Aorta (tissue), 5 donors: Measurements from ENCODE around the gene GNAL. TPM values are rescaled to one million over a fixed set of nuclear protein-coding genes. Genes with fewer than 3 reads are reported as not detected.
"Not testable (repeated sequence)": the region's sequence is repeated elsewhere in the genome, so short reads cannot be mapped to it uniquely, and the experiment has no call there.

Experiments used
- ATAC-seq: fragments of 200-7000 bp; cut with Tn5 transposase; one replicate; pipeline ENCODE4 v1.9.1; 2022; ENCODE audit warnings: moderate library complexity; ENCODE audit not compliant: low FRiP score
- DNase-seq, 2 donors: peaks; one replicate each; pipeline ENCODE4 v3.0.0-alpha.2; 2020
- H3K27ac ChIP-seq, 2 donors: one replicate each; pipeline ENCODE4 v1.5.1; 2013; ENCODE audit warnings: low read length in 2 of 2, mild to moderate bottlenecking in 2 of 2, moderate library complexity in 2 of 2, control low read depth in 1 of 2, inconsistent platforms in 1 of 2, low read depth in 1 of 2
- H3K27me3 ChIP-seq, 2 donors: one replicate each; pipeline ENCODE4 v1.6.1; 2013; ENCODE audit warnings: control low read depth in 1 of 2, low read length in 1 of 2, mild to moderate bottlenecking in 1 of 2, moderate library complexity in 1 of 2; ENCODE audit not compliant: insufficient read depth in 2 of 2, control insufficient read depth in 1 of 2
- H3K36me3 ChIP-seq, 2 donors: one replicate each; pipeline ENCODE4 v1.6.1; 2013; ENCODE audit warnings: control low read depth in 1 of 2, low read length in 1 of 2, mild to moderate bottlenecking in 1 of 2; ENCODE audit not compliant: insufficient read depth in 2 of 2, control insufficient read depth in 1 of 2
- H3K4me1 ChIP-seq, 2 donors: one replicate each; pipeline ENCODE4 v1.6.1; 2013; ENCODE audit warnings: low read length in 2 of 2, control low read depth in 1 of 2, mild to moderate bottlenecking in 1 of 2, moderate library complexity in 1 of 2; ENCODE audit not compliant: insufficient read depth in 2 of 2, control insufficient read depth in 1 of 2
- H3K4me3 ChIP-seq, 2 donors: one replicate each; pipeline ENCODE4 v1.5.1; 2013; ENCODE audit warnings: low read length in 2 of 2, control low read depth in 1 of 2, mild to moderate bottlenecking in 1 of 2
- H3K9me3 ChIP-seq: one replicate; pipeline ENCODE4 v1.6.1; 2013; ENCODE audit warnings: mild to moderate bottlenecking, low read length; ENCODE audit not compliant: control insufficient read depth
- WGBS, 2 donors: extraction: QIAGEN DNeasy Blood & Tissue Kit; methylation state at CpG; one replicate each; pipeline ENCODE4 v1.1.7; 2013; 5-methylcytosine and 5-hydroxymethylcytosine counted together
- intact Hi-C, 2 donors: fragments of 100-400 bp; cut with DNase I; formaldehyde crosslinking; loops; one replicate each; pipeline versions ENCODE4 v1.14.2 to v1.15.0; 2022
- polyA plus RNA-seq, 2 donors: library from polyadenylated mRNA; stranded (reverse); fragments of 200-250 nt; gene quantifications; one replicate each; pipeline ENCODE4 v1.2.3, GENCODE V29; 2013
- total RNA-seq, 2 donors: library from RNA; stranded (reverse); fragmentation: NEBNext Ultra II Directional; extraction: Animal tissue kit (Norgen Biotek cat#: 25700); gene quantifications; one replicate each; pipeline ENCODE4 v1.2.1, GENCODE V29; 2021
- donor health status: healthy with polysubstance abuse.
- donor health status: Bipolar disorder and iron deficiency.
- donor health status: DM: no; HTN: no; CAD: no.
- donor health status: DM: no; HTN: no; CAD: no.
- donor health status: DM: yes; HTN: yes; CAD: no.

GNAL gene
- total and polyA plus RNA-seq, 4 donors = 2.0 to 15.5 (median 7.3) TPM

GRCh38 chr18:11906176-11906575, 217.1 kb downstream of the GNAL start:
- H3K4me1 ChIP-seq = no peaks in the 10 kb centered on the region
- intact Hi-C loops = loop anchor here in 1 of 2 donors (5.0 kb wide), 1 partner anchor 54 kb away; the partner anchor contains the start of gene CHMP1B

DNA sequence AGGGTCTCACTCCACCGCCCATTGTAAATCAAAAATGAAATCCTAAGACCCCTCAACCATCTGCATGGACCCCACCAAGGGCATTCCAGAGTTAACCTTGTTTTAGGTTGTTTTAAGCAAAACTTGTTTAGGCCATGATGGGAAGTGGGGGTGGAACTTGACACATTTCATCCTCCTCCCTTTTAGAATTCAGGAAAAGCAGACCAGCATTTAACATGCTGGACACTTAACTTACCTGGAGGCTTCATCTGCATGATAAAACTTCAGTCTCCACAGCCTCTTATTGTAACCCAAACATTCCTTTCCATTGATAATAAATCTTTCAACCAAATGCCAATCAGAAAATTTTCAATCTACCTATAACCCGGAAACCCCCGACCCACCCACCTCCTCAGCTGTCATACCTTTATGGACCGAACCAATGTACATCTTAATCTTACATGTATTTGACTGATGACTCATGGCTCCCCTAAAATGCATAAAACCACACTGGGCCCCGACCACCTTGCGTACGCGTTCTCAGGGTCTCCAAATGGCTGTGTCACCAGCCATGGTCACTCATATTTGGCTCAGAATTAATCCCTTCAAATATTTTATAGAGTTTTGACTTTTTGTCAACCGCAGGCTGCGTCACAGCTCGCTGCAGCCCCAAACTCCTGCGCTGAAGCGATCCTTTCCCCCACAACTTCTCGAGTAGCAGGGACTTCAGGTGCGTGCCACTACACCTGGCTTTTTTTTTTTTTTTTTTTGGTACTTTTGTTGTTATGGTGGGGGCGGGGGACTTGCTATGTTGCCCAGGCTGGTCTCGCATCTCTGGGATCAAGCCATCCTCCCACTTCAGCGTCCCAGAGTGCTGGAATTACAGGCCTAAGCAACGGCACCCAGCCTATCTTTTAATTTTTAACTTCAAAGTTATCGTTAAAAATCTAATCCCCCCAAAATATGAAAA, 218.1 kb downstream of the GNAL start:
- intact Hi-C loops = loop anchor here in 1 of 2 donors (5.0 kb wide), 1 partner anchor 55 kb away; the partner anchor contains the start of gene CHMP1B
- 65 to 66% methylated on average over 20 of the region's 20 CpGs for WGBS, 2 donors

More at GRCh38 chr18:11906176-11906575, 217.1 kb downstream of the GNAL start:
- Histone ChIP-seq H3K27me3 (no peaks in the 10 kb centered on the region), H3K9me3 (no peaks in the 10 kb centered on the region), H3K4me3 (no peak overlapping the region), H3K27ac (no peak overlapping the region), H3K36me3 (no peaks in the 10 kb centered on the region)
- ATAC-seq (no peak), DNase-seq (no peak)
- WGBS, 2 donors = 86 to 92% methylated on average over 1 of the region's 1 CpG

DNA sequence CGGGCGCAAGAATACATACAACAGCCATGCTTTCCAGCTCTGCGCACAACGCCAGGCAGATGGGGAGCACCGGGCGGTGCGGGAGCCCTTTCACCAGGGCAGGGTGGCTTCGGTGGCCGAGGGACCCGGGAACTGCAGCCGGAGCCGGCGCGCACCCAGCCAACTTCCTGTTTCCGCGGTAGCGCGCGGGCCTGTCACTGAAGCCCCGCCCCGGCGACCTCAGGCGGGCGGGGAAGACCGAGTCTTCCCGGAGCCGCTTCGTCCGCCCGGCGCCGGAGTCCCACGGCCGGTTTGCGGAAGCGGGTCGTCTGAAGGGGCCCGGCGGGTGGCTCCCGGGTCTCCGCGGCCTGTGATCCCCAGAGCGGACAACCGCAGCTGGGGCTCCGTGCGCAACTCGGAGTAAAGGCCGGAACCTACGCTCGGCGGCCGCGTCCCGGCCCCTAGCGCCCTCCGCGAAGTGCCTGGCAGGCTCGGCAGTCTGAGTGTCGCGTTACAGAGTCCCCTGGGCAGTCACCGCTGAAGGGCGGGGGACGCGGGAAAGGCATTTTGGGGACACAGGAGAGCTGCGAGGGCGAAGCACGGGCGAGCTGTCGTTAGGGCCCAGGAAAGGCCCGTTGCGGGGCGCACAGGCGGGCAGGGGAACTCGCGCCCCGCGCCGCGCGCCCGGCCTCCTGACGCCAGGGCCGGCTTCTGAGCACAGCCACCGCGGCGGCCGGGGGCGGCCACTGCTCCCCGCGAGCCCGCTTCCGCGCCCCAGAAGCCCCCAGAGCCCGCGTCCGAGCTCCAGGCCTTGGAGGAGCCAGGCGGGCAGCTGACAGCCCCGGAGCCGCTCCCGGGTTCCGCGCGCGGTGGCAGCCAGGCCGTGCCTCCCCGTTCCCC, 219.4 kb downstream of the GNAL start, which contains the start of gene MPPE1:
Gene MPPE1 (minus strand): TSS at position 136 of the 879 bp plus-strand sequence. CDS start 11,053 bp downstream, outside the sequence.
- DNase-seq (peak; percentile 95 to 97), ATAC-seq (peak; percentile 97)
- WGBS, 2 donors = 1% methylated on average over 93 to 106 of the region's 106 CpGs
- Histone ChIP-seq H3K4me1 (no peaks in the 10 kb centered on the region), H3K27ac (peak within 1 kb of the TSS; percentile 92 to 99), H3K4me3 (peak within 1 kb of the TSS; percentile 91 to 97), H3K27me3 (no peaks in the 10 kb centered on the region), H3K36me3 (no peaks in the 10 kb centered on the region), H3K9me3 (no peaks in the 10 kb centered on the region)
- intact Hi-C loops = loop anchor here (2.0 to 5.0 kb wide), 2 partner anchors 56 to 58 kb away; partner anchors contain the start of gene CHMP1B (in 2 of the 2)

More for the DNA sequence above, 218.1 kb downstream of the GNAL start:
- no peak for ATAC-seq
- Histone ChIP-seq H3K4me3 (peak overlapping the region; percentile 91 to 97), H3K4me1 (no peaks in the 10 kb centered on the region), H3K27ac (no peak overlapping the region), H3K9me3 (no peaks in the 10 kb centered on the region), H3K36me3 (no peaks in the 10 kb centered on the region), H3K27me3 (no peaks in the 10 kb centered on the region)
- no peak for DNase-seq

DNA sequence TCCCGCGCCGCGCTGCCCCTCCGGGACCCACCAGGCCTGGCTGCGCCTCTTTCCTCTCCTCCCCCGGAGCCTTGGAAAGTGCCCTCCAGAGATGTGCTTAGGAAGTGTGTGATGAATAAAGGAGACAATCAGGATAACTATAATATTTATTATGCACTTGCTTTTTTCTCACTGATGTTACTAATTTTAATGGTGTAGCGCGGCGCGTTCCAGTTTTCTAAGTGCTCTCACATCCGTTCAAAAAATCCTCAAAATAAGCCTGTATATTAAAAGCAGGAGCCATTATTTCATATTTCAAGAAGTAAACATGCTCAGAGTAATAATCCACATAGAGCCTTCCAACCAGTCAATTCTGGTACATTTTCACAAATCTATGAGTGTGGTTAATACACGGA, 220.0 kb downstream of the GNAL start:
- Histone ChIP-seq H3K4me3 (peak overlapping the region; percentile 71 to 97), H3K4me1 (no peaks in the 10 kb centered on the region), H3K27me3 (no peaks in the 10 kb centered on the region), H3K36me3 (no peaks in the 10 kb centered on the region), H3K27ac (peak overlapping the region; percentile 92 to 99), H3K9me3 (no peaks in the 10 kb centered on the region)
- 4 to 5% methylated on average over 12 to 13 of the region's 13 CpGs for WGBS, 2 donors
- intact Hi-C loops = loop anchor here (2.0 to 5.0 kb wide), 2 partner anchors 57 to 58 kb away; partner anchors contain the start of gene CHMP1B (in 2 of the 2)
- no peak for DNase-seq
- no peak for ATAC-seq

DNA sequence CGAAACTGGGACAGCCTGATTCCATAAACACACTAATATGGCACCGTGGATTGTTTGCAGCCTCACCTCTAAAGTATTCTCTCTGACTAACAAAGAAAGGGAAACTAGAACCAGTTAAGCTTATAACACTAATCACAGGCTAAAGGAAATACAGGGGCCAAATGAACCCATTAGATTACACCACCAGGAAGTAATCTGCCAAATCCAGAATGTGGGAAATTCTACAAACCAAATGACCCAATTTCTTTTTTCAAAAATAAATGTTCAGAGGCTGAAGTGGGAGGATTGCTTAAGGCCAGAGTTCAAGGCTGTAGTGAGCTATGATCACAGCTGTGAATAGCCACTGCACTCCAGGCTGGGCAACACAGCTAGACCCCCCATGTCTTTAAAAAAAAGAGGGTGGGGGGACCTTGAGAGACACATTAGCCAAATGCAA, 220.5 kb downstream of the GNAL start:
- Histone ChIP-seq H3K9me3 (no peaks in the 10 kb centered on the region), H3K36me3 (no peaks in the 10 kb centered on the region), H3K4me3 (no peak overlapping the region), H3K4me1 (no peaks in the 10 kb centered on the region), H3K27me3 (no peaks in the 10 kb centered on the region), H3K27ac (peak overlapping the region; percentile 62 to 99)
- no peak for ATAC-seq
- DNase-seq = no peak
- intact Hi-C loops = loop anchor here (2.0 to 5.0 kb wide), 2 partner anchors 57 to 59 kb away; partner anchors contain the start of gene CHMP1B (in 2 of the 2)
- 40 to 51% methylated on average over 2 of the region's 2 CpGs for WGBS, 2 donors

GRCh38 chr18:11916880-11917279, 227.8 kb downstream of the GNAL start:
- WGBS, 2 donors = 81 to 82% methylated on average over 4 of the region's 4 CpGs
- H3K27me3 ChIP-seq, H3K4me3 ChIP-seq, intact Hi-C loops, ATAC-seq, H3K36me3 ChIP-seq, H3K27ac ChIP-seq, H3K9me3 ChIP-seq, DNase-seq, H3K4me1 ChIP-seq: not testable (repeated sequence)

- intact Hi-C loops, H3K36me3 ChIP-seq, H3K4me3 ChIP-seq, H3K27ac ChIP-seq, ATAC-seq, H3K9me3 ChIP-seq, H3K4me1 ChIP-seq, H3K27me3 ChIP-seq, DNase-seq: not testable (repeated sequence)
- 69 to 75% methylated on average over 5 of the region's 5 CpGs for WGBS, 2 donors
Observed at GRCh38 chr18:11919522-11919921, 230.5 kb downstream of the GNAL start.

DNA sequence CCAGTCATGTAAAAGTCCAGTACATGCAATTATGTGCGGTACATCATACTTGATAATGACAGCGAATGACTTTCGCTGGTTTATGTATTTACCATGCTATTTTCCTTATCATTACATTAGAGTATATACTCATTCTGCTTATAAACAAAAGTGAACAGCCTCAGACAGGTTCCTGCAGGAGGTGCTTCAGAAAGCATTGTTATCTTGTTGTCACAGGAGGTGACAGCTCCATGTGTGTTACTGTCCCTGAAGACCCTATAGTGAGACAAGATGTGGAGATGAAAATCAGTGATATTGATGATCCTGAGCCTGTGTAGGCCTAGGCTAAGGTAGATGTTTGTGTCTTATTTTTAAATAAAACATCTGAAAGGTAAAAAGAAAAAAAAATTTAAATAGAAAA, 234.4 kb downstream of the GNAL start:
- DNase-seq = no peak
- Histone ChIP-seq H3K4me1 (no peaks in the 10 kb centered on the region), H3K36me3 (no peaks in the 10 kb centered on the region), H3K27me3 (no peaks in the 10 kb centered on the region), H3K4me3 (no peak overlapping the region), H3K9me3 (no peaks in the 10 kb centered on the region), H3K27ac (no peak overlapping the region)
- ATAC-seq = no peak
- intact Hi-C loops = no loop called here
- WGBS, 2 donors = 83 to 96% methylated on average over 3 of the region's 3 CpGs
